ENCODE results near the gene ABI3BP.

ABI3BP gene

GRCh38 chr3:100779480-100779879 lies 213.7 kb downstream of the ABI3BP start:
- no peak for DNase-seq (ENCODE audit: extremely low read depth, low read depth)
- TF ChIP-seq, protein P1, sequence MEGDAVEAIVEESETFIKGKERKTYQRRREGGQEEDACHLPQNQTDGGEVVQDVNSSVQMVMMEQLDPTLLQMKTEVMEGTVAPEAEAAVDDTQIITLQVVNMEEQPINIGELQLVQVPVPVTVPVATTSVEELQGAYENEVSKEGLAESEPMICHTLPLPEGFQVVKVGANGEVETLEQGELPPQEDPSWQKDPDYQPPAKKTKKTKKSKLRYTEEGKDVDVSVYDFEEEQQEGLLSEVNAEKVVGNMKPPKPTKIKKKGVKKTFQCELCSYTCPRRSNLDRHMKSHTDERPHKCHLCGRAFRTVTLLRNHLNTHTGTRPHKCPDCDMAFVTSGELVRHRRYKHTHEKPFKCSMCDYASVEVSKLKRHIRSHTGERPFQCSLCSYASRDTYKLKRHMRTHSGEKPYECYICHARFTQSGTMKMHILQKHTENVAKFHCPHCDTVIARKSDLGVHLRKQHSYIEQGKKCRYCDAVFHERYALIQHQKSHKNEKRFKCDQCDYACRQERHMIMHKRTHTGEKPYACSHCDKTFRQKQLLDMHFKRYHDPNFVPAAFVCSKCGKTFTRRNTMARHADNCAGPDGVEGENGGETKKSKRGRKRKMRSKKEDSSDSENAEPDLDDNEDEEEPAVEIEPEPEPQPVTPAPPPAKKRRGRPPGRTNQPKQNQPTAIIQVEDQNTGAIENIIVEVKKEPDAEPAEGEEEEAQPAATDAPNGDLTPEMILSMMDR (IDR thresholded peaks at IDR 0.05; ENCODE audit: low read depth, low read length), result no peak

DNA sequence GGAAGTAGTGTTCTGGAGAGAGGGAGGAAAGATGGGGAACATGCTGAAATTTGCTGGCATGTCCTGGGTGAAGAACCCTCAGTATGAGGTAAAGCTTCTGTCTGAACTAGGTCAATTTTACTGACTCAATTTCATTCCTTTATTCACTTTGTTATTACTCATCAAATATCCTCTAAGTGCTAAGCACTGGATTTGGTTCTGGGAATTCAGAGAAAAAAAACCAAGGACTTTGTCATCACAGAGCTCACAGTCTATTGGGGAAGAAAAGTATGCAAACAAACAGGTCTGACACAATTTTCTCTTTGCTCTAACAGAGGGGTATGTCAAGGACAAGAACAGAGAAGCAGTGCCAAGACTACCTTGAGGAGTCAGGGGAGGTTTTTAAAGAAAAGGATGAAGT lies 215.9 kb downstream of the ABI3BP start:
- TF ChIP-seq, protein P1 (IDR thresholded peaks at IDR 0.05; ENCODE audit: low read depth, low read length), result no peak
- no peak for DNase-seq (ENCODE audit: extremely low read depth, low read depth)

DNA sequence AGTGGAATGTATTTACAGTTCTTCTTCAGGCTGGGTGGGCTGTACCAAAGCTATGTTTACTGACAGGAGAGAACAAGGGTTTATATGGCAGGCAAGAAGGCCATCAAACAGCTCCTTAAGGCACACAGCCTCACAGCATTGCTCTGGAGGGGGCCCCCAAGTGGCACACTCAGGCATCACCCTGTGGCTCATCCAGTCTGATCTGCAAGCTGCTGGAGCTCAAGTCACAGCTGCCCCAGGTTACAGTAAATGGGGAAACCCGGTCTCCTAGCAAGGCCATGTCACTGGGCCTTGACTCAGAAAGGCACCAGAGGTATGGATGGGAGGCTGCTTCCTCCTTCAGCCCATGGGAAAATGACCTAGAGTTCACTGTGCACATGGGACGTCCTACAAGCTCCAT lies 216.5 kb downstream of the ABI3BP start:
- DNase-seq (ENCODE audit: extremely low read depth, low read depth), result no peak
- TF ChIP-seq, protein P1 (IDR thresholded peaks at IDR 0.05; ENCODE audit: low read depth, low read length), result no peak

GRCh38 chr3:100776097-100776729 lies 217.0 kb downstream of the ABI3BP start:
- TF ChIP-seq, protein P1 (IDR thresholded peaks at IDR 0.05; ENCODE audit: low read depth, low read length), result no peak
- no peak for DNase-seq (ENCODE audit: extremely low read depth, low read depth)

- DNase-seq (ENCODE audit: extremely low read depth, low read depth), result no peak
- TF ChIP-seq, protein P1 (IDR thresholded peaks at IDR 0.05; ENCODE audit: low read depth, low read length), result no peak
Measured at GRCh38 chr3:100775669-100776068, 217.6 kb downstream of the ABI3BP start.

GRCh38 chr3:100775226-100775625 lies 218.0 kb downstream of the ABI3BP start:
- DNase-seq (ENCODE audit: extremely low read depth, low read depth), result no peak
- TF ChIP-seq, protein P1 (IDR thresholded peaks at IDR 0.05; ENCODE audit: low read depth, low read length), result no peak

DNA sequence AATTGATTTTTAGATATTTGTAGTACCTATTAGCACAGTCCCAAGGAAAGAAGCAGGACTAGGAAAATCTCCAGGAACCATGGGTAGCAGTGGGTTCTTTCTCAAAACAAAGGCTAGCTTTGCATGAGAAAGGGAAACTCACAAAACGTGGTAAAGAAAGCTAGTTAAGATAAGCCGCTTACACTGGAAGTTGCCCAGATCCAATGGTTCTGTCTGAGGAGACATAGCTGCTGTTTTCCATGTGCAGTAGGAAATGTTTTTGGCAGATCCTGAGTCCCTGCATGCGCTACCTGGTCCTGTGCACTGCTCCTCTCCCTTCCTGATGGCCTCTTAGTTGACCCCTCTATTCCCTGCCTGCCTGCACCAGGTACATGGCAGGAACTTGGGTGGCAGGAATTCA lies 223.5 kb downstream of the ABI3BP start:
- DNase-seq (ENCODE audit: extremely low read depth, low read depth), result no peak
- TF ChIP-seq, protein P1 (IDR thresholded peaks at IDR 0.05; ENCODE audit: low read depth, low read length), result no peak
